HL-60 (cell line): ENCODE data around the gene KLRC3.
"Not testable (repeated sequence)": the region's sequence is repeated elsewhere in the genome, so short reads cannot be mapped to it uniquely, and the experiment has no call there.

Experiments
- DNase-seq, 2 experiments: peaks; one replicate each; pipeline ENCODE4 v3.0.0-alpha.2; 2010 to 2020; ENCODE audit warnings: low read depth in 1 of 2, low spot score in 1 of 2
- H3K27ac ChIP-seq: fragments of 250-450 bp; sonication (Bioruptor Pico); replicated peaks from 2 replicates; pipeline ENCODE4 v1.5.1; 2020; ENCODE audit warnings: mild to moderate bottlenecking, moderate library complexity
- H3K27me3 ChIP-seq: fragments of 250-450 bp; sonication (Bioruptor Pico); 2 replicates; pipeline ENCODE4 v1.5.1; 2021; ENCODE audit warnings: mild to moderate bottlenecking, moderate library complexity; ENCODE audit not compliant: insufficient read depth, poor library complexity, severe bottlenecking
- H3K4me3 ChIP-seq: replicated peaks from 2 replicates; pipeline ENCODE4 v1.5.1; 2011; ENCODE audit warnings: mild to moderate bottlenecking, control low read depth, low read length; ENCODE audit not compliant: insufficient read depth
- GABPA ChIP-seq: IDR thresholded peaks from 2 replicates; pipeline ENCODE4 v1.6.1; 2012; ENCODE audit warnings: low read depth
- POLR2AphosphoS5 ChIP-seq: IDR thresholded peaks from 2 replicates; pipeline ENCODE4 v1.6.1; 2012; ENCODE audit warnings: low read depth
- SPI1 ChIP-seq: IDR thresholded peaks from 2 replicates; pipeline ENCODE4 v1.6.1; 2012; ENCODE audit warnings: low read depth, mild to moderate bottlenecking, borderline replicate concordance
- TF ChIP-seq, protein P1 (sequence below): IDR thresholded peaks from 2 replicates; pipeline ENCODE4 v1.6.1; 2012; ENCODE audit warnings: low read depth; ENCODE audit not compliant: insufficient replicate concordance
- TF ChIP-seq, protein P2 (sequence below): IDR thresholded peaks from one replicate; pipeline ENCODE4 v1.5.1; 2011; ENCODE audit warnings: low read length, control low read depth, inconsistent platforms; ENCODE audit not compliant: insufficient read depth

KLRC3 gene

GRCh38 chr12:10388624-10389413 is 31.6 kb downstream of the KLRC3 start:
- TF ChIP-seq GABPA, result no peak
- TF ChIP-seq, protein P1, sequence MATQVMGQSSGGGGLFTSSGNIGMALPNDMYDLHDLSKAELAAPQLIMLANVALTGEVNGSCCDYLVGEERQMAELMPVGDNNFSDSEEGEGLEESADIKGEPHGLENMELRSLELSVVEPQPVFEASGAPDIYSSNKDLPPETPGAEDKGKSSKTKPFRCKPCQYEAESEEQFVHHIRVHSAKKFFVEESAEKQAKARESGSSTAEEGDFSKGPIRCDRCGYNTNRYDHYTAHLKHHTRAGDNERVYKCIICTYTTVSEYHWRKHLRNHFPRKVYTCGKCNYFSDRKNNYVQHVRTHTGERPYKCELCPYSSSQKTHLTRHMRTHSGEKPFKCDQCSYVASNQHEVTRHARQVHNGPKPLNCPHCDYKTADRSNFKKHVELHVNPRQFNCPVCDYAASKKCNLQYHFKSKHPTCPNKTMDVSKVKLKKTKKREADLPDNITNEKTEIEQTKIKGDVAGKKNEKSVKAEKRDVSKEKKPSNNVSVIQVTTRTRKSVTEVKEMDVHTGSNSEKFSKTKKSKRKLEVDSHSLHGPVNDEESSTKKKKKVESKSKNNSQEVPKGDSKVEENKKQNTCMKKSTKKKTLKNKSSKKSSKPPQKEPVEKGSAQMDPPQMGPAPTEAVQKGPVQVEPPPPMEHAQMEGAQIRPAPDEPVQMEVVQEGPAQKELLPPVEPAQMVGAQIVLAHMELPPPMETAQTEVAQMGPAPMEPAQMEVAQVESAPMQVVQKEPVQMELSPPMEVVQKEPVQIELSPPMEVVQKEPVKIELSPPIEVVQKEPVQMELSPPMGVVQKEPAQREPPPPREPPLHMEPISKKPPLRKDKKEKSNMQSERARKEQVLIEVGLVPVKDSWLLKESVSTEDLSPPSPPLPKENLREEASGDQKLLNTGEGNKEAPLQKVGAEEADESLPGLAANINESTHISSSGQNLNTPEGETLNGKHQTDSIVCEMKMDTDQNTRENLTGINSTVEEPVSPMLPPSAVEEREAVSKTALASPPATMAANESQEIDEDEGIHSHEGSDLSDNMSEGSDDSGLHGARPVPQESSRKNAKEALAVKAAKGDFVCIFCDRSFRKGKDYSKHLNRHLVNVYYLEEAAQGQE, result no peak
- no peak for TF ChIP-seq POLR2AphosphoS5
- TF ChIP-seq SPI1, result no peak
- TF ChIP-seq, protein P2, sequence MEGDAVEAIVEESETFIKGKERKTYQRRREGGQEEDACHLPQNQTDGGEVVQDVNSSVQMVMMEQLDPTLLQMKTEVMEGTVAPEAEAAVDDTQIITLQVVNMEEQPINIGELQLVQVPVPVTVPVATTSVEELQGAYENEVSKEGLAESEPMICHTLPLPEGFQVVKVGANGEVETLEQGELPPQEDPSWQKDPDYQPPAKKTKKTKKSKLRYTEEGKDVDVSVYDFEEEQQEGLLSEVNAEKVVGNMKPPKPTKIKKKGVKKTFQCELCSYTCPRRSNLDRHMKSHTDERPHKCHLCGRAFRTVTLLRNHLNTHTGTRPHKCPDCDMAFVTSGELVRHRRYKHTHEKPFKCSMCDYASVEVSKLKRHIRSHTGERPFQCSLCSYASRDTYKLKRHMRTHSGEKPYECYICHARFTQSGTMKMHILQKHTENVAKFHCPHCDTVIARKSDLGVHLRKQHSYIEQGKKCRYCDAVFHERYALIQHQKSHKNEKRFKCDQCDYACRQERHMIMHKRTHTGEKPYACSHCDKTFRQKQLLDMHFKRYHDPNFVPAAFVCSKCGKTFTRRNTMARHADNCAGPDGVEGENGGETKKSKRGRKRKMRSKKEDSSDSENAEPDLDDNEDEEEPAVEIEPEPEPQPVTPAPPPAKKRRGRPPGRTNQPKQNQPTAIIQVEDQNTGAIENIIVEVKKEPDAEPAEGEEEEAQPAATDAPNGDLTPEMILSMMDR, result no peak
- DNase-seq, result no peak
- H3K27ac ChIP-seq, result no peak overlapping the region
- no peaks in the 10 kb centered on the region for H3K27me3 ChIP-seq
- H3K4me3 ChIP-seq, result no peak overlapping the region

- not testable (repeated sequence) for H3K27ac ChIP-seq, DNase-seq, H3K4me3 ChIP-seq, H3K27me3 ChIP-seq
Measured at GRCh38 chr12:10387498-10387897, 32.9 kb downstream of the KLRC3 start.

DNA sequence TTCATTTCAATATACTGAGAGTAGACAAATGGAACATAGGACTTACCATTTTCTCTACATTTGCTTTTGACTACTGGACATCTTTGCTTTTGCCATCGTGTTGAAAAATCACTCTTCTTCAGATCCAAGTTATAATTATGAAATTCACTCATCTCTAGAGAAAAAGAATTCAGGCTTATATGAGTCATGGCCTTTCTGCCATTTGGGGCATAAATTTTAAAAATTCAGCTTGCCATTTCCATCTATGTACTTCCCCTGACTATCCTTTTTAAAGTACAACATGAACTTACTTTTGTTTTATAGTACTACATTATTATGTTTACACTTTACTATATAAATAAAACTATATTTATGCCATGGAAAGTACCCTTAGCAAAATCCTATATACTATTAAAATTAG is 33.5 kb downstream of the KLRC3 start:
- TF ChIP-seq, protein P2, result no peak
- no peak for TF ChIP-seq SPI1
- TF ChIP-seq, protein P1, result no peak
- TF ChIP-seq GABPA, result no peak
- TF ChIP-seq POLR2AphosphoS5, result no peak
- no peak overlapping the region for H3K4me3 ChIP-seq
- no peak for DNase-seq
- no peak overlapping the region for H3K27ac ChIP-seq
- no peaks in the 10 kb centered on the region for H3K27me3 ChIP-seq

DNA sequence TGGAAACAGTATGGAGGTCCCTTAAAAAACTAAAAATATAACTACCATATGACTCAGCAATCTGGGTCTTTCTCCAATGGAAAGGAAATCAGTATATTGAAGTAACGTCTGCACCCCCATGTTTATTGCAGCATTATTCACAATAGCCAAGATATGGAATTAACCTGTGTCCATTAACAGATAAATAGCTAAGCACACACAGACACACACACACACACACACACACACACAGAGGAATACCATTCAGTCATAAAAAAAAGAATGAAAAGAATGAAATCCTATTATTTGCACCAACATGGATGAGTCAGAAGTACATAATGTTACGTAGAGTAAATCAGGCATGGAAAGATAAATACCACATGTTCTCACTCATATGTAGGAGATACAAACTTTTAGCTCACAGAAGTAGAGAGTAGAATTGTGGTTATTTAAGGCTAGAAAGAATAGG is 35.2 kb downstream of the KLRC3 start:
- DNase-seq, result no peak
- Histone ChIP-seq H3K4me3 (no peak overlapping the region), H3K27me3 (no peaks in the 10 kb centered on the region), H3K27ac (no peak overlapping the region)
- no peak for TF ChIP-seq SPI1
- TF ChIP-seq, protein P1, result no peak
- no peak for TF ChIP-seq POLR2AphosphoS5
- TF ChIP-seq, protein P2, result no peak
- TF ChIP-seq GABPA, result no peak
